Sigmoid colon (tissue), 7 donors: ENCODE results near the gene MPO. TPM values are rescaled to one million over a fixed set of nuclear protein-coding genes. Genes with fewer than 3 reads are reported as not detected.

Source experiments
- DNase-seq: peaks from one replicate; pipeline ENCODE4 v3.0.0-alpha.2; 2019
- H3K27ac ChIP-seq, 4 donors: fragments of 200-600 bp; sonication (generic); one replicate each; pipeline ENCODE4 v1.5.1; 2016 to 2019; ENCODE audit warnings: mild to moderate bottlenecking in 1 of 4
- H3K27me3 ChIP-seq, 3 donors: fragments of 200-600 bp; sonication (generic); one replicate each; pipeline ENCODE4 v1.5.1; 2019; ENCODE audit warnings: mild to moderate bottlenecking in 1 of 3
- H3K36me3 ChIP-seq, 4 donors: fragments of 200-600 bp; sonication (generic); one replicate each; pipeline ENCODE4 v1.5.1; 2016 to 2019
- H3K4me1 ChIP-seq, 4 donors: fragments of 200-600 bp; sonication (generic); one replicate each; pipeline ENCODE4 v1.5.1; 2017 to 2019
- H3K4me3 ChIP-seq, 4 donors: fragments of 200-600 bp; sonication (generic); one replicate each; pipeline ENCODE4 v1.5.1; 2017 to 2019; ENCODE audit warnings: mild to moderate bottlenecking in 2 of 4, moderate library complexity in 1 of 4
- H3K9me3 ChIP-seq, 4 donors: fragments of 200-600 bp in 3 of 4; sonication (generic) in 3 of 4; one replicate each; pipeline versions ENCODE4 v1.5.1 to v1.6.1; 2013 to 2019
- EP300 ChIP-seq, 4 donors: sonication (generic); formaldehyde crosslinking; IDR thresholded peaks; one replicate each; pipeline ENCODE4 v1.6.1; 2017; ENCODE audit warnings: antibody characterized with exemption in 4 of 4
- POLR2A ChIP-seq, 2 donors: fragments of 450-650 bp; IDR thresholded peaks; one replicate each; pipeline ENCODE4 v1.6.1; 2016; ENCODE audit warnings: antibody characterized with exemption in 2 of 2, mild to moderate bottlenecking in 2 of 2, moderate library complexity in 2 of 2
- POLR2AphosphoS5 ChIP-seq, 4 donors: sonication (generic); formaldehyde crosslinking; IDR thresholded peaks; one replicate each; pipeline ENCODE4 v1.6.1; 2017; ENCODE audit warnings: antibody characterized with exemption in 4 of 4
- WGBS, 2 donors: extraction: QIAGEN DNeasy Blood & Tissue Kit; methylation state at CpG; one replicate each; pipeline ENCODE4 v1.1.7; 2013; 5-methylcytosine and 5-hydroxymethylcytosine counted together
- intact Hi-C: fragments of 100-400 bp; cut with DNase I; formaldehyde crosslinking; loops from one replicate; pipeline ENCODE4 v1.15.1; 2023
- polyA plus RNA-seq, 3 donors: library from polyadenylated mRNA; stranded (reverse); fragments of 200-250 nt; gene quantifications; one replicate each; pipeline ENCODE4 v1.2.3, GENCODE V29; 2013
- total RNA-seq, 4 donors: library from RNA; depleted of rRNA; stranded (reverse); fragments of >200 nt; gene quantifications; one replicate each; pipeline ENCODE4 v1.1.0, GENCODE V29; 2016
- TF ChIP-seq, protein P1 (sequence below), 4 experiments: fragments of 450-650 bp in 3 of 4; fragments of 200-600 bp in 1 of 4; IDR thresholded peaks; one replicate each; pipeline ENCODE4 v1.5.1; 2016 to 2019; ENCODE audit warnings: antibody characterized with exemption in 4 of 4, mild to moderate bottlenecking in 3 of 4, moderate library complexity in 2 of 4
- donor health status: healthy with polysubstance abuse.
- donor health status: Bipolar disorder and iron deficiency.
- donor health status: healthy.

MPO gene
- total and polyA plus RNA-seq, 7 donors = 0.36 to 0.44 TPM; not detected in 5

GRCh38 chr17:58328195-58329034 lies 47.7 kb upstream of the MPO start, which contains the start of gene TSPOAP1:
TSS of gene TSPOAP1 (minus strand) at chr17:58328795. CDS start at chr17:58327920, 875 bp downstream.
- intact Hi-C loops = no loop called here
- 31 to 68% methylated on average over 22 to 23 of the region's 23 CpGs for WGBS, 2 donors
- Histone ChIP-seq H3K4me1 (peaks cover 0 to 21% (median 18%) of the 10 kb centered on the region in 4 donors), H3K27me3 (peaks cover 0 to 19% (median 0%) of the 10 kb centered on the region in 3 donors), H3K9me3 (no peaks in the 10 kb centered on the region), H3K4me3 (no peak within 1 kb of the TSS), H3K27ac (no peak within 1 kb of the TSS), H3K36me3 (no peaks in the 10 kb centered on the region)
- no peak for TF ChIP-seq POLR2A (IDR thresholded peaks at IDR 0.05)
- no peak for TF ChIP-seq POLR2AphosphoS5 (IDR thresholded peaks at IDR 0.05)
- TF ChIP-seq, protein P1, sequence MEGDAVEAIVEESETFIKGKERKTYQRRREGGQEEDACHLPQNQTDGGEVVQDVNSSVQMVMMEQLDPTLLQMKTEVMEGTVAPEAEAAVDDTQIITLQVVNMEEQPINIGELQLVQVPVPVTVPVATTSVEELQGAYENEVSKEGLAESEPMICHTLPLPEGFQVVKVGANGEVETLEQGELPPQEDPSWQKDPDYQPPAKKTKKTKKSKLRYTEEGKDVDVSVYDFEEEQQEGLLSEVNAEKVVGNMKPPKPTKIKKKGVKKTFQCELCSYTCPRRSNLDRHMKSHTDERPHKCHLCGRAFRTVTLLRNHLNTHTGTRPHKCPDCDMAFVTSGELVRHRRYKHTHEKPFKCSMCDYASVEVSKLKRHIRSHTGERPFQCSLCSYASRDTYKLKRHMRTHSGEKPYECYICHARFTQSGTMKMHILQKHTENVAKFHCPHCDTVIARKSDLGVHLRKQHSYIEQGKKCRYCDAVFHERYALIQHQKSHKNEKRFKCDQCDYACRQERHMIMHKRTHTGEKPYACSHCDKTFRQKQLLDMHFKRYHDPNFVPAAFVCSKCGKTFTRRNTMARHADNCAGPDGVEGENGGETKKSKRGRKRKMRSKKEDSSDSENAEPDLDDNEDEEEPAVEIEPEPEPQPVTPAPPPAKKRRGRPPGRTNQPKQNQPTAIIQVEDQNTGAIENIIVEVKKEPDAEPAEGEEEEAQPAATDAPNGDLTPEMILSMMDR (IDR thresholded peaks at IDR 0.05) = no peak
- TF ChIP-seq EP300 (IDR thresholded peaks at IDR 0.05) = no peak
- DNase-seq = no peak

DNA sequence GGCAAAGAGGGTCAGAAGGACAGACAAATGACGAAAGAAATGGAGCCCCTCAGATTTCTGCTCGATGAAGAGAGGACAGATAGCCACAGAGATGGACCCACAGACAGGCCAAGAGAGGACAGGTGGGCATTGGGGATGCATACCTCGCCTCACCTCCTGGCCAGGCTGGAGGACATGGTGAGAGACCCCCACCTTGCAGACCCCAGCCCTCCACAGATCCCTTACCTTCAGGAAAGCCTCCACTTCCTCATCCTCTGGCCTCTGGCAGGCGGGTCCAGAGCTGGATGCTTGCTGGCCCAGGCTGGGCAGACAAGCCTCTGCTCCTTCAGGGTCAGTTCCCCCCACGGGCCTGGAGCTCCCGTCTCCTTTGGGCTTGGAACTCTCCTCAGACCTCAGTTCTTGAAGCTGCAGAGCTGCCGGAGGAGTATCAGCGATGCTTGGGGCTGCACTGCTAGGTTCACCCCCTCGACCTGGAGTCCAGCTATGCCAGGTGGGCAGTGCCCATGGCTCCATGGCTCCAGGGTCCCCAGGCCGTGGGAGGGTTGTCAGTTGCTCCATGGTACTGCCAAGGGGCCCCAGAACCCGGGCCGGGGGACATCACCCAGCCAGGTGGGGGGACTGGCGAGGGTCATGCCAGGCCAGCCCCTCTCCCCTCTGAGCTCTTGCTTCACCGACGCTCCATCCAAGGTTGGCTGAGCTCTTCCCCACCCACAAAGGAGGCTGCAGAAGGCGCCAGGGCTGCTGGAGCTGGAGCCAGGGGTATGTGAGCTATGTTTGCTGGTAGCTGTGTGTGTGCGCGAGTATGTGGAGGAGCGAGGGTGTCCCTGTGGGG lies 46.8 kb upstream of the MPO start:
- intact Hi-C loops = no loop called here
- H3K27me3 ChIP-seq = peaks cover 0 to 12% (median 0%) of the 10 kb centered on the region in 3 donors
- H3K4me1 ChIP-seq = peaks cover 0 to 26% (median 22%) of the 10 kb centered on the region in 4 donors
- no peak overlapping the region for H3K27ac ChIP-seq
- WGBS, 2 donors = 64 to 83% methylated on average over 19 of the region's 19 CpGs
- no peaks in the 10 kb centered on the region for H3K36me3 ChIP-seq
- TF ChIP-seq EP300 (IDR thresholded peaks at IDR 0.05) (no peak), POLR2AphosphoS5 (IDR thresholded peaks at IDR 0.05) (no peak), POLR2A (IDR thresholded peaks at IDR 0.05) (no peak)
- TF ChIP-seq, protein P1 (IDR thresholded peaks at IDR 0.05) = no peak
- no peak for DNase-seq
- no peak overlapping the region for H3K4me3 ChIP-seq
- H3K9me3 ChIP-seq = no peaks in the 10 kb centered on the region

DNA sequence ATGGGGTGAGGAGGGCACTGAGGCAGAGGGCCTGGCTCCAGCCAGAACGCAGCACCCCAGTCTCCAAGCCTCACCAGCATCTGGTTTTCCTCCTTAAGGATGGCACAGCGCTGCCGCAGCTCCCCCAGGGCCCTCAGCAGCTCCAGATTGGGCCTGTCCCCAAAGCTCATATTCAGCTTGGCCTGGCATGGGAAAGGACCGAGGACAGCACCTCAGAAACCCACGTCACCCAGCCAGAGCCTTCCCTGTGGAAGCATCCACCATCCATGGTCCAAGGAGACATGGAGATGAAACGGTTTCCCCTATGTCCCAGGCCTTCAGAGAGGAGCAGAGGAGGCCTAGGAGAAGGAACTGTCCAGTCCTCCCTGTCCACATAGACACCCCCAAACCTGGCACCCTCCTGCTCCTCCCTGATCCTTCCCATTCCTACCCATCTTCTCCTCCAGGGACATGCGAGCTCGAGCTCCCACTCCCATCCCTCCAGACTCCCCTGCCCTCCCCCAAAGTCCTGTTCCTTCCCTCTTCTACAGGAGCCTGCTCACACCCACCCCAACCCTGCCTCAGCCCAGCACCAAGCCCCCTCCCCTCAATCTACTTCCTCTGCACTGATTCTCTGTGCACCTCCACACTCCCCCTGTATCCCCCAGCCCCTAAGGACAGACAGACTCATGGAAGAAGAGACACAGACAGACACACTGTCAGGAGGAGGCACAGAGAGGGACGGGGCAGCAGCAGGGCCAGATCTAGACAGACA lies 46.1 kb upstream of the MPO start:
- Histone ChIP-seq H3K27ac (no peak overlapping the region), H3K4me1 (peaks cover 0 to 26% (median 22%) of the 10 kb centered on the region in 4 donors), H3K9me3 (no peaks in the 10 kb centered on the region), H3K27me3 (peaks cover 0 to 6% (median 0%) of the 10 kb centered on the region in 3 donors), H3K4me3 (no peak overlapping the region), H3K36me3 (peaks cover 0 to 6% (median 0%) of the 10 kb centered on the region in 4 donors)
- DNase-seq = no peak
- WGBS, 2 donors = 86 to 88% methylated on average over 9 of the region's 9 CpGs
- intact Hi-C loops = no loop called here
- no peak for TF ChIP-seq POLR2A (IDR thresholded peaks at IDR 0.05)
- no peak for TF ChIP-seq POLR2AphosphoS5 (IDR thresholded peaks at IDR 0.05)
- TF ChIP-seq, protein P1 (IDR thresholded peaks at IDR 0.05) = no peak
- no peak for TF ChIP-seq EP300 (IDR thresholded peaks at IDR 0.05)

DNA sequence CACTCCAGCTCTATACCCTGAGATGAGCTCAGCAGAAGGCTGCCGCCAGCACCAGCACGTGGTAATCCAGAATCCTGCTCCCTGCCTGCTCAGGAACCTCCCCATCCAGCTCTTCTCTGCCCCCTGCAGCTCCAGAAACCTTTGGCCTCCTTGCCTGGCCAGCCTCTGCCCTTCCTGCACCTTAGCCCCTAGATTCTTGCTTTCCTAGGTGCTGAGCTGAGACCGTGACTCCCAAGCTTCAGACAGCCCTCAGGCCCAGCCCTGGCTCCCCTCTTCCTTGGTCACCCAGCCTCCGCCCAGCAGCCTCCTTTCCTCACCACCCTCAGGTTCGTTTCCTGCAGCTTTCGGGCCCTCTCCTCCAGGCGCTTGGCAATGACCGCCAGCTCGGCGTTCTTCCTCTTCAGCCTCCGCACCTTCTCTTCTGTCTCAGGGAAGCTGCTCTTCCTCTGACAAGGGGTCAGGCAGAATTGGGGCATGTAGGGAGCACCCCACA lies 45.3 kb upstream of the MPO start:
- intact Hi-C loops = loop anchor here (2.0 kb wide), 1 partner anchor 27 kb away; the partner anchor contains the start of gene SUPT4H1
- Histone ChIP-seq H3K27ac (no peak overlapping the region), H3K4me1 (peaks cover 0 to 26% (median 22%) of the 10 kb centered on the region in 4 donors), H3K4me3 (no peak overlapping the region), H3K27me3 (peaks cover 0 to 6% (median 0%) of the 10 kb centered on the region in 3 donors), H3K9me3 (no peaks in the 10 kb centered on the region), H3K36me3 (peaks cover 0 to 8% (median 0%) of the 10 kb centered on the region in 4 donors)
- no peak for TF ChIP-seq EP300 (IDR thresholded peaks at IDR 0.05)
- no peak for DNase-seq
- 78 to 81% methylated on average over 11 of the region's 11 CpGs for WGBS, 2 donors
